AG09309 (cell line): ENCODE measurements around the gene CATSPERE.

Source experiments
- DNase-seq: peaks from one replicate; pipeline ENCODE4 v3.0.0-alpha.2; 2010; ENCODE audit warnings: low read depth
- H3K4me3 ChIP-seq: 2 replicates; pipeline ENCODE4 v1.5.1; 2011; ENCODE audit warnings: mild to moderate bottlenecking, low read depth, low read length, moderate library complexity; ENCODE audit not compliant: control insufficient read depth
- CTCF ChIP-seq: IDR thresholded peaks from 2 replicates; pipeline ENCODE4 v1.5.1; 2011; ENCODE audit warnings: mild to moderate bottlenecking, low read depth, low read length, inconsistent platforms; ENCODE audit not compliant: insufficient read depth, control insufficient read depth; ENCODE audit errors: missing control alignments

CATSPERE gene

GRCh38 chr1:244424649-244425334 lies 36.3 kb upstream of the CATSPERE start:
- no peak for DNase-seq
- no peak for TF ChIP-seq CTCF

GRCh38 chr1:244427647-244428046 lies 33.4 kb upstream of the CATSPERE start:
- TF ChIP-seq CTCF: no peak
- no peak for DNase-seq
- H3K4me3 ChIP-seq: no peak overlapping the region

More at GRCh38 chr1:244424649-244425334, 36.3 kb upstream of the CATSPERE start:
- no peak overlapping the region for H3K4me3 ChIP-seq

- TF ChIP-seq CTCF: no peak
- no peak overlapping the region for H3K4me3 ChIP-seq
- DNase-seq: no peak
Observed at GRCh38 chr1:244429818-244430217, 31.3 kb upstream of the CATSPERE start.

- H3K4me3 ChIP-seq: no peak overlapping the region
- DNase-seq: no peak
- TF ChIP-seq CTCF: no peak
Observed at GRCh38 chr1:244431166-244431565, 29.9 kb upstream of the CATSPERE start.

- DNase-seq: peak; percentile 40
- no peak for TF ChIP-seq CTCF
- H3K4me3 ChIP-seq: no peak overlapping the region
Observed at GRCh38 chr1:244435562-244436205, 25.4 kb upstream of the CATSPERE start.

GRCh38 chr1:244436336-244437085 lies 24.6 kb upstream of the CATSPERE start:
- no peak overlapping the region for H3K4me3 ChIP-seq
- DNase-seq: no peak

More at GRCh38 chr1:244436336-244437085, 24.6 kb upstream of the CATSPERE start:
- no peak for TF ChIP-seq CTCF
